Gastroesophageal sphincter (tissue), 3 donors: ENCODE data around the gene PPM1J.

Experiments
- POLR2A ChIP-seq, 2 donors: fragments of 450-650 bp; IDR thresholded peaks; one replicate each; pipeline ENCODE4 v1.6.1; 2017; ENCODE audit warnings: antibody characterized with exemption in 2 of 2, mild to moderate bottlenecking in 2 of 2, moderate library complexity in 1 of 2
- TF ChIP-seq, protein P1 (sequence below), 4 experiments: fragments of 200-600 bp in 2 of 4; fragments of 450-650 bp in 2 of 4; sonication (generic) in 1 of 4; IDR thresholded peaks; one replicate each; pipeline ENCODE4 v1.5.1; 2017 to 2019; ENCODE audit warnings: antibody characterized with exemption in 4 of 4, mild to moderate bottlenecking in 2 of 4, moderate library complexity in 2 of 4

DNA sequence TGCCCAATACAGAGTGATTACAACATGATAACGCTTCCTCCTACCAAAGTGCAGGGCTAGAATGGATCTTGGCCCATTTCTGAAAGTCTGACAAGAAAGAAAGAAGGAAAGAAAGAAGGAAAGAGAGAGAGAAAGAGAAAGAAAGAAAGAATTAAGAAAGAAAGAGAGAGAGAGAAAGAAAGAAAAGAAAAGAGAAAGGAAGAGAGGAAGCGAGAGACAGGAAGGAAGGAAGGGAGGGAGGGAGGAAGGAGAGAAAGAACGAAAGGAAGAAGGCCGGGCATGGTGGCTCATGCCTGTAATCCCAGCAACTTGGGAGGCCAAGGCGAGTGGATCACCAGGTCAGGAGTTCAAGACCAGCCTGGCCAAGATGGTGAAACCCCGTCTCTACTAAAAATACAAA is 44.1 kb upstream of the PPM1J start:
- TF ChIP-seq, protein P1, sequence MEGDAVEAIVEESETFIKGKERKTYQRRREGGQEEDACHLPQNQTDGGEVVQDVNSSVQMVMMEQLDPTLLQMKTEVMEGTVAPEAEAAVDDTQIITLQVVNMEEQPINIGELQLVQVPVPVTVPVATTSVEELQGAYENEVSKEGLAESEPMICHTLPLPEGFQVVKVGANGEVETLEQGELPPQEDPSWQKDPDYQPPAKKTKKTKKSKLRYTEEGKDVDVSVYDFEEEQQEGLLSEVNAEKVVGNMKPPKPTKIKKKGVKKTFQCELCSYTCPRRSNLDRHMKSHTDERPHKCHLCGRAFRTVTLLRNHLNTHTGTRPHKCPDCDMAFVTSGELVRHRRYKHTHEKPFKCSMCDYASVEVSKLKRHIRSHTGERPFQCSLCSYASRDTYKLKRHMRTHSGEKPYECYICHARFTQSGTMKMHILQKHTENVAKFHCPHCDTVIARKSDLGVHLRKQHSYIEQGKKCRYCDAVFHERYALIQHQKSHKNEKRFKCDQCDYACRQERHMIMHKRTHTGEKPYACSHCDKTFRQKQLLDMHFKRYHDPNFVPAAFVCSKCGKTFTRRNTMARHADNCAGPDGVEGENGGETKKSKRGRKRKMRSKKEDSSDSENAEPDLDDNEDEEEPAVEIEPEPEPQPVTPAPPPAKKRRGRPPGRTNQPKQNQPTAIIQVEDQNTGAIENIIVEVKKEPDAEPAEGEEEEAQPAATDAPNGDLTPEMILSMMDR (IDR thresholded peaks at IDR 0.05) = no peak
- no peak for TF ChIP-seq POLR2A (IDR thresholded peaks at IDR 0.05)
